IgD-negative memory B cell (primary cell): Measurements from ENCODE around the gene FAM83G. TPM values are rescaled to one million over a fixed set of nuclear protein-coding genes. Genes with fewer than 3 reads are reported as not detected.
A peak's percentile ranks its signal among the peaks of the same experiment; 100 is the strongest.

ENCODE experiments used
- H3K27ac Mint-ChIP-seq, 3 donors: one replicate each; pipeline ENCODE4 v1.8.0; 2020 to 2022; ENCODE audit warnings: mild to moderate bottlenecking in 3 of 3, mixed read lengths in 3 of 3, moderate library complexity in 1 of 3
- H3K27me3 Mint-ChIP-seq: one replicate; pipeline ENCODE4 v1.8.0; 2021; ENCODE audit warnings: mixed read lengths
- H3K36me3 Mint-ChIP-seq: one replicate; pipeline ENCODE4 v1.8.0; 2020; ENCODE audit warnings: mild to moderate bottlenecking, mixed read lengths
- H3K4me1 Mint-ChIP-seq, 3 donors: one replicate each; pipeline ENCODE4 v1.8.0; 2020 to 2022; ENCODE audit warnings: mixed read lengths in 3 of 3, mild to moderate bottlenecking in 1 of 3
- H3K4me3 Mint-ChIP-seq, 4 donors: one replicate each; pipeline ENCODE4 v1.8.0; 2020 to 2022; ENCODE audit warnings: mild to moderate bottlenecking in 4 of 4, mixed read lengths in 4 of 4, moderate library complexity in 3 of 4
- H3K9me3 Mint-ChIP-seq, 3 donors: one replicate each; pipeline ENCODE4 v1.8.0; 2020 to 2021; ENCODE audit warnings: mixed read lengths in 3 of 3, mild to moderate bottlenecking in 1 of 3
- polyA plus RNA-seq: library from polyadenylated mRNA; unstranded; fragments of 300-500 nt; fragmentation: Illumina TruSeq; gene quantifications from one replicate; pipeline ENCODE4 v1.2.3, GENCODE V29; 2021

Gene FAM83G
- polyA plus RNA-seq, 1 donor from 2014 or later: 6.8 TPM

- Mint-ChIP-seq H3K36me3 (no peaks in the 10 kb centered on the region), H3K27ac (peak overlapping the region in 2 of 3 donors; percentile 52 to 67), H3K4me3 (peak overlapping the region; percentile 81 to 96 (median 90)), H3K9me3 (no peaks in the 10 kb centered on the region), H3K4me1 (peaks cover 15 to 24% (median 22%) of the 10 kb centered on the region in 3 donors), H3K27me3 (no peaks in the 10 kb centered on the region)
Measured at GRCh38 chr17:19003543-19004420, 782 bp downstream of the FAM83G start.

GRCh38 chr17:19002805-19003542 is 1.6 kb downstream of the FAM83G start:
- peaks cover 15 to 24% (median 22%) of the 10 kb centered on the region in 3 donors for H3K4me1 Mint-ChIP-seq
- no peaks in the 10 kb centered on the region for H3K36me3 Mint-ChIP-seq
- no peaks in the 10 kb centered on the region for H3K9me3 Mint-ChIP-seq
- H3K4me3 Mint-ChIP-seq: peak overlapping the region; percentile 81 to 96 (median 90)
- H3K27me3 Mint-ChIP-seq: no peaks in the 10 kb centered on the region
- H3K27ac Mint-ChIP-seq: peak overlapping the region in 1 of 3 donors; percentile 52

- no peaks in the 10 kb centered on the region for H3K27me3 Mint-ChIP-seq
- H3K4me1 Mint-ChIP-seq: peaks cover 15 to 27% (median 24%) of the 10 kb centered on the region in 3 donors
- H3K9me3 Mint-ChIP-seq: no peaks in the 10 kb centered on the region
- H3K36me3 Mint-ChIP-seq: no peaks in the 10 kb centered on the region
- H3K4me3 Mint-ChIP-seq: peak overlapping the region; percentile 62 to 95 (median 72)
- H3K27ac Mint-ChIP-seq: peak overlapping the region in 1 of 3 donors; percentile 71
Measured at GRCh38 chr17:19001907-19002590, 2.5 kb downstream of the FAM83G start.

- H3K4me3 Mint-ChIP-seq: peak overlapping the region in 2 of 4 donors; percentile 25 to 60
- no peaks in the 10 kb centered on the region for H3K9me3 Mint-ChIP-seq
- H3K27me3 Mint-ChIP-seq: no peaks in the 10 kb centered on the region
- H3K27ac Mint-ChIP-seq: peak overlapping the region in 1 of 3 donors; percentile 81
- peaks cover 11 to 24% (median 22%) of the 10 kb centered on the region in 3 donors for H3K4me1 Mint-ChIP-seq
- H3K36me3 Mint-ChIP-seq: peaks cover 2% of the 10 kb centered on the region
Measured at GRCh38 chr17:19000531-19001325, 3.8 kb downstream of the FAM83G start.

- Mint-ChIP-seq H3K4me1 (peaks cover 10 to 24% (median 22%) of the 10 kb centered on the region in 3 donors), H3K27me3 (no peaks in the 10 kb centered on the region), H3K9me3 (peaks cover 0 to 3% (median 0%) of the 10 kb centered on the region in 3 donors), H3K4me3 (no peak overlapping the region), H3K27ac (no peak overlapping the region), H3K36me3 (peaks cover 2% of the 10 kb centered on the region)
Measured at GRCh38 chr17:18999911-19000310, 4.7 kb downstream of the FAM83G start.

GRCh38 chr17:18999394-18999793 is 5.2 kb downstream of the FAM83G start:
- peaks cover 10 to 24% (median 22%) of the 10 kb centered on the region in 3 donors for H3K4me1 Mint-ChIP-seq

GRCh38 chr17:18997650-18998196 is 6.8 kb downstream of the FAM83G start:
- no peaks in the 10 kb centered on the region for H3K27me3 Mint-ChIP-seq
- H3K4me1 Mint-ChIP-seq: peaks cover 10 to 33% (median 22%) of the 10 kb centered on the region in 3 donors
- peak overlapping the region in 1 of 4 donors; percentile 53 for H3K4me3 Mint-ChIP-seq
- H3K36me3 Mint-ChIP-seq: peaks cover 2% of the 10 kb centered on the region
- peaks cover 0 to 3% (median 0%) of the 10 kb centered on the region in 3 donors for H3K9me3 Mint-ChIP-seq
- peak overlapping the region in 1 of 3 donors; percentile 8 for H3K27ac Mint-ChIP-seq

More at GRCh38 chr17:18999394-18999793, 5.2 kb downstream of the FAM83G start:
- Mint-ChIP-seq H3K27me3 (no peaks in the 10 kb centered on the region), H3K27ac (no peak overlapping the region), H3K4me3 (no peak overlapping the region), H3K9me3 (peaks cover 0 to 3% (median 0%) of the 10 kb centered on the region in 3 donors), H3K36me3 (peaks cover 2% of the 10 kb centered on the region)

GRCh38 chr17:18996458-18996857 is 8.1 kb downstream of the FAM83G start:
- Mint-ChIP-seq H3K27me3 (no peaks in the 10 kb centered on the region), H3K9me3 (peaks cover 0 to 3% (median 0%) of the 10 kb centered on the region in 3 donors), H3K4me1 (peaks cover 12 to 29% (median 19%) of the 10 kb centered on the region in 3 donors), H3K27ac (peak overlapping the region in 1 of 3 donors; percentile 59), H3K36me3 (peaks cover 2% of the 10 kb centered on the region), H3K4me3 (peak overlapping the region in 1 of 4 donors; percentile 38)

GRCh38 chr17:18995220-18995619 is 9.3 kb downstream of the FAM83G start:
- Mint-ChIP-seq H3K4me1 (peaks cover 13 to 26% (median 16%) of the 10 kb centered on the region in 3 donors), H3K4me3 (no peak overlapping the region), H3K36me3 (peaks cover 2% of the 10 kb centered on the region), H3K27me3 (no peaks in the 10 kb centered on the region), H3K27ac (peak overlapping the region in 2 of 3 donors; percentile 35 to 67), H3K9me3 (peaks cover 0 to 3% (median 0%) of the 10 kb centered on the region in 3 donors)

GRCh38 chr17:18994631-18995030 is 9.9 kb downstream of the FAM83G start:
- Mint-ChIP-seq H3K27ac (peak overlapping the region in 1 of 3 donors; percentile 35), H3K4me1 (peaks cover 13 to 26% (median 16%) of the 10 kb centered on the region in 3 donors), H3K36me3 (peaks cover 2% of the 10 kb centered on the region), H3K27me3 (no peaks in the 10 kb centered on the region), H3K9me3 (peaks cover 0 to 3% (median 0%) of the 10 kb centered on the region in 3 donors), H3K4me3 (peak overlapping the region in 1 of 4 donors; percentile 23)

- peaks cover 13 to 26% (median 16%) of the 10 kb centered on the region in 3 donors for H3K4me1 Mint-ChIP-seq
Measured at GRCh38 chr17:18993905-18994526, 10.5 kb downstream of the FAM83G start.

GRCh38 chr17:18992454-18993130 is 12.0 kb downstream of the FAM83G start:
- H3K27me3 Mint-ChIP-seq: no peaks in the 10 kb centered on the region
- H3K36me3 Mint-ChIP-seq: peaks cover 6% of the 10 kb centered on the region
- peak overlapping the region; percentile 56 to 95 (median 80) for H3K27ac Mint-ChIP-seq
- H3K9me3 Mint-ChIP-seq: peaks cover 0 to 3% (median 0%) of the 10 kb centered on the region in 3 donors
- peak overlapping the region; percentile 6 to 91 (median 48) for H3K4me3 Mint-ChIP-seq
- peaks cover 13 to 24% (median 14%) of the 10 kb centered on the region in 3 donors for H3K4me1 Mint-ChIP-seq

More at GRCh38 chr17:18993905-18994526, 10.5 kb downstream of the FAM83G start:
- H3K36me3 Mint-ChIP-seq: peaks cover 2% of the 10 kb centered on the region
- H3K9me3 Mint-ChIP-seq: peaks cover 0 to 3% (median 0%) of the 10 kb centered on the region in 3 donors
- H3K4me3 Mint-ChIP-seq: peak overlapping the region in 1 of 4 donors; percentile 2
- H3K27ac Mint-ChIP-seq: peak overlapping the region in 1 of 3 donors; percentile 35
- no peaks in the 10 kb centered on the region for H3K27me3 Mint-ChIP-seq
